Measurements from ENCODE around the gene ARHGEF11.

DNA sequence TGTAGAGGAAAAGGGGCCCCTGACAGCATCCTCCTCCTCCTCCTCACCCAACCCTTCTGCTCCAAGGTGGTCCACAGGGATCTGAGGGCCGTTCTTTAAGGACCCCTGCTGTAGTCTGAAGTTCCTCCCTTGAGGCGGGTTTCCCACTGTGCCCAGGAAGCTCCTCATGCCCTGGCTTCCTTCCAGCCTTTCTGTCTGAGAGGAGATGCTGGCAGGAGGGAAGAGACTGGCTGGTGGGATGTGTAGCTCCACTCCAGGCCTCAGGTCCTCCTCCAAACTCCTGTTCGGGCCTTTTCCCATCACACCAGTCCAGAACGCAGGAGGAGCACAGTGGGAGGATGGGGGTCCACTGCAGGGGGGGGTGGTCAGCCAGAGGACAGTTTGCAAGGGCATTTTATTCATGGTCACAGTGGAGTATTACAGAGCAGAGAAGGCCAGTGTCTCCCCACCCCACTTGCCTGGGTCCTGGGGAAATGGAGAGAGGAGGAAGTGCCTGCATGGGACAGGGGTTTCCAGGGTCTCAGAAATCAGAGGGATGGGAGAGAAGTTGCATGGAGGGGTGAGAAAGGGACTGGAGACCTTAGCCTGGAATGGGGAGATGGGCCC is 46.2 kb upstream of the ARHGEF11 start:
- no peak for TF ChIP-seq SP1 (IDR thresholded peaks at IDR 0.05)
- no peak for TF ChIP-seq L3MBTL2 (conservative IDR thresholded peaks at IDR 0.05)
- no peak for TF ChIP-seq FOXA1 (IDR thresholded peaks at IDR 0.05)
- no peak for TF ChIP-seq SUZ12 (IDR thresholded peaks at IDR 0.05)
- TF ChIP-seq FOXM1 (IDR thresholded peaks at IDR 0.05; ENCODE audit: borderline replicate concordance) = no peak
- no peak for TF ChIP-seq TARDBP (IDR thresholded peaks at IDR 0.05)
- no peak for TF ChIP-seq NFRKB (IDR thresholded peaks at IDR 0.05)
